ENCODE results near the gene WNT6. TPM values are rescaled to one million over a fixed set of nuclear protein-coding genes. Genes with fewer than 3 reads are reported as not detected.

The WNT6 gene
- total RNA-seq, 1 experiment from 2014 or later = not detected

GRCh38 chr2:218859988-218860831, 605 bp downstream of the WNT6 start:
- ChIA-PET CTCF (interaction anchor here (0.6 to 6.5 kb wide), 4 partner anchors 16 to 205 kb away, joined by 3 to 44 read pairs (median 4); partner anchors contain the start of gene TTLL4), POLR2A (interaction anchor here (1.2 kb wide), 1 partner anchor 9 kb away, joined by 3 read pairs; no protein-coding TSS in a partner anchor)
- TF ChIP-seq CTCF (IDR thresholded peaks at IDR 0.05; ENCODE audit: unreplicated experiment) = no peak
- Mint-ChIP-seq H3K27me3 (ENCODE audit: insufficient read depth, unreplicated experiment) (peaks cover 70% of the 10 kb centered on the region), H3K27ac (ENCODE audit: low read depth, unreplicated experiment) (no peak overlapping the region), H3K4me3 (ENCODE audit: unreplicated experiment) (peak overlapping the region; percentile 57), H3K36me3 (ENCODE audit: insufficient read depth, unreplicated experiment) (no peaks in the 10 kb centered on the region), H3K4me1 (ENCODE audit: insufficient read depth, unreplicated experiment) (peaks cover 5% of the 10 kb centered on the region), H3K9me3 (ENCODE audit: unreplicated experiment) (no peaks in the 10 kb centered on the region)
- no peak for DNase-seq (ENCODE audit: unreplicated experiment)
- intact Hi-C loops (cut with micrococcal nuclease) = no loop called here
- BruUV-seq (replicated peaks) = no TSS peak

GRCh38 chr2:218860950-218861381, 1.4 kb downstream of the WNT6 start:
- Mint-ChIP-seq H3K4me1 (ENCODE audit: insufficient read depth, unreplicated experiment) (peaks cover 5% of the 10 kb centered on the region), H3K9me3 (ENCODE audit: unreplicated experiment) (no peaks in the 10 kb centered on the region), H3K27me3 (ENCODE audit: insufficient read depth, unreplicated experiment) (peaks cover 70% of the 10 kb centered on the region), H3K27ac (ENCODE audit: low read depth, unreplicated experiment) (no peak overlapping the region), H3K36me3 (ENCODE audit: insufficient read depth, unreplicated experiment) (no peaks in the 10 kb centered on the region), H3K4me3 (ENCODE audit: unreplicated experiment) (no peak overlapping the region)
- ChIA-PET CTCF (interaction anchor here (1.1 to 6.5 kb wide), 3 partner anchors 15 to 150 kb away, joined by 3 to 44 read pairs (median 6); partner anchors contain the start of gene TTLL4), POLR2A (interaction anchor here (1.2 kb wide), 1 partner anchor 8 kb away, joined by 3 read pairs; no protein-coding TSS in a partner anchor)
- DNase-seq (ENCODE audit: unreplicated experiment) = no peak
- TF ChIP-seq CTCF (IDR thresholded peaks at IDR 0.05; ENCODE audit: unreplicated experiment) = no peak
- intact Hi-C loops (cut with micrococcal nuclease) = no loop called here
- no TSS peak for BruUV-seq (replicated peaks)

GRCh38 chr2:218861645-218862318, 2.2 kb downstream of the WNT6 start:
- no peak for DNase-seq (ENCODE audit: unreplicated experiment)
- peaks cover 70% of the 10 kb centered on the region for H3K27me3 Mint-ChIP-seq (ENCODE audit: insufficient read depth, unreplicated experiment)
- intact Hi-C loops (cut with micrococcal nuclease) = no loop called here
- H3K4me1 Mint-ChIP-seq (ENCODE audit: insufficient read depth, unreplicated experiment) = peaks cover 5% of the 10 kb centered on the region
- no peak overlapping the region for H3K27ac Mint-ChIP-seq (ENCODE audit: low read depth, unreplicated experiment)
- no peaks in the 10 kb centered on the region for H3K36me3 Mint-ChIP-seq (ENCODE audit: insufficient read depth, unreplicated experiment)
- H3K4me3 Mint-ChIP-seq (ENCODE audit: unreplicated experiment) = no peak overlapping the region
- CTCF ChIA-PET = interaction anchor here (0.5 to 6.5 kb wide), 5 partner anchors 14 to 151 kb away, joined by 3 to 44 read pairs (median 3); partner anchors contain the start of genes TTLL4 and WNT10A
- TF ChIP-seq CTCF (IDR thresholded peaks at IDR 0.05; ENCODE audit: unreplicated experiment) = no peak
- no peaks in the 10 kb centered on the region for H3K9me3 Mint-ChIP-seq (ENCODE audit: unreplicated experiment)
- POLR2A ChIA-PET = interaction anchor here (0.8 kb wide), 1 partner anchor 15 kb away, joined by 3 read pairs; no protein-coding TSS in a partner anchor
- BruUV-seq (replicated peaks) = no TSS peak

GRCh38 chr2:218863021-218863520, 3.5 kb downstream of the WNT6 start:
- BruUV-seq (replicated peaks) = no TSS peak
- Mint-ChIP-seq H3K27ac (ENCODE audit: low read depth, unreplicated experiment) (no peak overlapping the region), H3K4me3 (ENCODE audit: unreplicated experiment) (no peak overlapping the region)

More at GRCh38 chr2:218863021-218863520, 3.5 kb downstream of the WNT6 start:
- H3K27me3 Mint-ChIP-seq (ENCODE audit: insufficient read depth, unreplicated experiment) = peaks cover 65% of the 10 kb centered on the region
- no peak for DNase-seq (ENCODE audit: unreplicated experiment)
- H3K9me3 Mint-ChIP-seq (ENCODE audit: unreplicated experiment) = no peaks in the 10 kb centered on the region
- ChIA-PET CTCF (interaction anchor here (0.6 to 6.5 kb wide), 6 partner anchors 13 to 690 kb away, joined by 3 to 44 read pairs (median 4); no protein-coding TSS in a partner anchor), POLR2A (interaction anchor here (1.2 kb wide), 1 partner anchor 13 kb away, joined by 4 read pairs; no protein-coding TSS in a partner anchor)
- no peak for TF ChIP-seq CTCF (IDR thresholded peaks at IDR 0.05; ENCODE audit: unreplicated experiment)
- intact Hi-C loops (cut with micrococcal nuclease) = no loop called here
- H3K36me3 Mint-ChIP-seq (ENCODE audit: insufficient read depth, unreplicated experiment) = no peaks in the 10 kb centered on the region
- H3K4me1 Mint-ChIP-seq (ENCODE audit: insufficient read depth, unreplicated experiment) = peaks cover 4% of the 10 kb centered on the region
